Smooth muscle cell of the brain vasculature (primary cell): Measurements from ENCODE around the gene NUP210L.

Experiments used
- DNase-seq: peaks from one replicate; pipeline ENCODE4 v3.0.0-alpha.2; 2012; ENCODE audit warnings: low read depth, low spot score

The NUP210L gene

GRCh38 chr1:154154534-154155191, at the start of gene NUP210L:
Gene NUP210L (minus strand): TSS chr1:154155073.
- DNase-seq = no peak

DNA sequence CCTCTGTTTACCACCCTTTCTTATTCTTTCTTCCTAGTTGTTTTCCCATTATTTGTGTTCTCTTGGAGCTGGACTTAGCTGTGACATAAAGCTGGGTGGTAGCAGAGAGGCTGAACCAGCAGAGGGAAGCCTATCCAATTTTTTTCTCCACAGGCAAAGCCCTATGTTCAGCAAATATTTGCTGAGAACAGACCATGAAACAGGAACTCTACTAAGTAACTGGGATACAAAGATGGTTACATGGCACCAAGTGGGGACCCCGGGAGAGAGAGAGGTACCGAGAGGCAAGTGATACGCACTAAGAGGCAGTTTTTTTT, 44.6 kb upstream of the NUP210L start:
- no peak for DNase-seq

- DNase-seq = no peak
Observed at GRCh38 chr1:154198756-154199562, 44.1 kb upstream of the NUP210L start.

DNA sequence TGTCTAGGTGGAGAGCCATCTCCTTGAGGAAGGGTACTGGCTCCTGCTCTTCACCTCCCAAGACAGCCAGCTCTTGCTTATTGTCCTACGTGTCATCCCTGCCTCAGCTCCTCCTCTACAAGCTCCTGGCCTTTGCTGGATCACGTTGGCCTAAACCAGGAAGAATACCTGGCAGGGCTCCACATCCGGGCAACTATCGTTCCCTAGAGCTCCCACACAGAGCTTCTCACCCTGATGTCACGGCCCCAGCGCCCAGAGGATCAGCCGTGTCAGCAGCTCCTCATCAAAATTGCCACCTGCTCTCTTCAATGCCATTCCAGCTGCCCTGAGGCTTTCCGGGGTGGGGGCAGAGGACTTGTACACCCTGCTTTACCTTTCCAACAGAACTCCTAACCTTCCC, 38.9 kb upstream of the NUP210L start:
- DNase-seq = no peak

DNA sequence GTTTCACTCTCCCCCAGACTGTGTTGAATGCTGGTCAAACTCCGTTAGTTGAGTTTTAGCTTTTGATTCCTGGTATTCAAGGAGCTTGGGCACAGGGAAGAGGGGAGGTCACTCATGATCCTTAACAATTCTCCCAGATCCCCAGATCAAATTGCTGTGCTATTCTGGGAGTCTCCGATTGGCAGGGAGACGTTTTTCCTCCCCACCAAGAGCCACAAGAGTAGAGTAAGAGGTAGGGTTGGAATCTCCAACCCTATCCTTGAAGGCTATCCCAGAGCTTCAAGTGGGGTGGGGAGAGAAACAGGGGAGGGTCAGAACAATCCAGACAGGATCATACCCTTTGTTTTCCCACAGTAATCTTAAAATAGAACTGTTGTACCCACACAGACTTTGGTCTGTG, 37.6 kb upstream of the NUP210L start:
- no peak for DNase-seq

GRCh38 chr1:154191990-154192461, 37.2 kb upstream of the NUP210L start, which contains the start of gene TPM3:
Gene TPM3 (minus strand): TSS chr1:154192100. CDS start chr1:154192018, 82 bp downstream.
- DNase-seq = no peak

GRCh38 chr1:154190550-154190949, 35.7 kb upstream of the NUP210L start:
- DNase-seq = no peak

DNA sequence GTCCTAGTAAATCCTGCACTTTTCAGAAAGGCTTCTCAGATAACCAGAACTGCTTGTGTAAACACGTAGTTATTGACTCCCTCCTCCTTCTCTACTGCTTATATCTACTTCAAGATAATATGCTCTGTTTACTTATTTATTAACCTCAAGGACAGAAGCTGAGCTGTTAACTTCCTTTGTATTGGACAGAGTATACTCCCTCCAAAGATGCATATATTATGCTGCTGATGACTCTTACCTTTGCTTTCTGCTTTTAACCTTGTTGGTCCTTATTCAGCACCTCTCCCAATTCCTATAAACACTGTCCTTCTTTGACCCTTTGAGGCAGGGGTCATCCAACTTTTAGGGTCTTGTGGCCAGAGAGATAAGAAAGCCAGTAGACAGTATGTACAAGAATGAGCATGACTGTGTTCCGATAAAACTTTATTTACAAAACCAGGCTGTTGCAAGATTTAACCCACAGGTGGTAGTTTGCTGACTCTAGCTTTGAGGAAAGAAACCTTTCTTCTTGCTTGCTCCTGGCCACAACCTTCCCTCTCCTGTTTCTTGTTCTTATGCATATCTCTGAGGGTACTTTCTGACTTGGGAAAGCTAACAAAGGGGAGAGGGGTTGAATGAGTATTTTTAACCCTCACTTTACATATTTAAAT, 32.1 kb upstream of the NUP210L start:
- no peak for DNase-seq

DNA sequence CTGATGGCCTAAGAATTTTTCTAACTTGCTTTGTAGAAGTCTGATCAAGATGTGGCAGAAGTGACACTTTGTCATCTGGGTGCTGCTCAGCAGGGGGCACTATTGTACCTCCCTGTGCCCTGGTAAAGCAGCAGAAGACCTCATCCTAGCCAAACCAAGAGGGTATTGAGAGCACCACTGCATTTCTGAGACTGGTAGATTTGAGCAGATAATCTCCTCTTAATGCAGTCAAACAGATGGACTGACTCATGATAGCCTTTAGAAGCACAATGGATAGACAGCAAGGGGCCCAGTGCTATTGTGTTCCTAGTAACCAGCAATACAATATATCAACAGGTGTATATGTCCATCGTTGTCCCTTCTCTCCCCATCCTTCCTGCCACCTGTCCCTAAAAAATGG, 31.3 kb upstream of the NUP210L start:
- no peak for DNase-seq

DNA sequence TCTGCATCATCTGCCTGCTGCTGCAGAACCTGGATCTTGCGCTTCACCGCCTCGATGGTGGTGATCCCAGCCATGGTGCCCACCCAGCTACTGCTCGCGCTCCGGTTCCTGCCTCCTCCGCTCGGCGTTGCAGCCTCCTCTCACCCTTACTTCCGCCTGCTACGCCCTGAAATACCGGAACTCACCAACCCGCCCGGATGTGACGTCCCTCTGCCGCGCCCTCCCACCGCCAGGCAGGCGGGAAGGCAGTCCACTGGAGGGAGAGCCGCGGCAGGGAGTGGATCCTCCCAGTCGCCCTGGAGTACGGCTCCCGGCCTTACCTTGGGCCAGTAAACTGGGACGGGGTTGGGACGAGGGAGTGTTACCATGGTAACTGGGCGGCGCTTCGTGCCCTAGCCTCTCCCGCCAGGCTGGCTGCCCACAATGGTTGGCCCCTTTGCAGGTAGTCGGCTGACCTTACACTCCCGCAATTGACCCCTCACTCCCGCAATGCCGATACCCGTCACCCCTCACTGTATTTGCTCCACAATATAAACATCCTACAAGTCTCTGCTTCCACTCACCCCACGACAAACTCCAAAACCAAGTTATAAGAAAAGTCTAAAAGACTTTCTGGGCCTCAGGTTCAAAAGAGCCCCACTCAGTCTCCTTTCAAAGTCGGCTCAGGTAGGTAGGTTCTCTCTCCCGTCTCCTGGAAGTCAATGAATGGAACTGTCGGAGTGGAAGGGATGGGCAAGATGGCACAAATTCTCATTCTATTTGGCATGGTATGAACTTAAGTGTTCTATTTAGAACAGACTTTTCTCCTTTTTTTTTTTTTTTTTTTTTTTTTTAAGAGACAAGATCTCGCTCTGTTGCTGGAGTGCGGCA, 28.4 kb upstream of the NUP210L start:
- DNase-seq = peak; percentile 83

- no peak for DNase-seq
Observed at GRCh38 chr1:154182344-154183045, 27.6 kb upstream of the NUP210L start.

DNA sequence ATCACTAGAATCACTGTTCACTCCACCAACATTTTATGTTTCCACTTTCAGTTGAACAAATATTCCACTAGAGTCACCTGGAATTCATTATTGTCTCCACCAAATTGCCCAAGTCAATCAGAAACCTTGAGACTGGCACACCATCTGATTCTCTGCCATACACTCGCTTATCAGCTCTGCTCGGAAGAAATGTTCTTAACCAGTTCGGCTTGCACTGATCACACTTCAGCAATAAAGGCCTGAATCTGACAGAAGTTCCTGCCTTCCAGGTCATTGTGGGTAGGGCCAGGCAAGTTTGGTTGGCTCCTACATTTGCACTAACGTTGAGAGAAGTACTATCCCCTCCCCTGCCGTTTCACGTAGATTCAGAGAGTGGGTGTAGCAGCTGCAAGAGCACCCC, 27.1 kb upstream of the NUP210L start:
- no peak for DNase-seq

DNA sequence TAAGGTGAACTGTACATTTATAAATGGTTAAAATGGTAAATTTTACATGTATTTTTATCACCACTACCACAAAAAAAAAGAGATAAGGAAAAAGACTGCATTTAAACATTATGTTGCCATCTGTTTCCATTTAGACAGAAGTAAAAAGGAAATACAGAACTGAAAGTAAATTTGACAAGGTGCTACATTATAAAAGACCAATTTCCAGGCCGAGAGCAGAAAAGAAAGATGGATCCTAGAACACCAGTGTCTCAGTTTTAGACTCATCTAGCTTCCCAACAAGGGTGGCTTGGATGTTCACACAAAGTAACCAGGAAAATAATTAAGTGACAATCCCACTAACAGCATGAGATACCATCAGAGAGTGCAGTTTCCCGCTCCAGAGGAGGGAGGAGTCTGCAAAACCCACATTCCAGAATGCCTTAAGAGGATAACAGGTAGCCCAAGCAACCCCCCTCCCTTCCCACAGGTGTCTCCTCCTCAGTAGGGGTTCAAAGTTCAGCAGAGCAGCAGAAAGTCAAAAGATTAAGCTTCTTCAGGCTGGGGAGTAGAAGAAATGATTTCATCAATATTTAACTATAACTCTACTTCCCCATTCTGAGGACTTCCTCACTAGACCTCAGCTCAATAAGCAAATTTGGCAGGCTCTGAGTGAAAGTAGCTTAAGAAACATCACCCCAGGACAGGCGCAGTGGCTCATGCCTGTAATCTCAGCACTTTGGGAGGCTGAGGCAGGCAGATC, 25.2 kb upstream of the NUP210L start:
- no peak for DNase-seq

GRCh38 chr1:154178911-154179811, 24.3 kb upstream of the NUP210L start:
- no peak for DNase-seq

DNA sequence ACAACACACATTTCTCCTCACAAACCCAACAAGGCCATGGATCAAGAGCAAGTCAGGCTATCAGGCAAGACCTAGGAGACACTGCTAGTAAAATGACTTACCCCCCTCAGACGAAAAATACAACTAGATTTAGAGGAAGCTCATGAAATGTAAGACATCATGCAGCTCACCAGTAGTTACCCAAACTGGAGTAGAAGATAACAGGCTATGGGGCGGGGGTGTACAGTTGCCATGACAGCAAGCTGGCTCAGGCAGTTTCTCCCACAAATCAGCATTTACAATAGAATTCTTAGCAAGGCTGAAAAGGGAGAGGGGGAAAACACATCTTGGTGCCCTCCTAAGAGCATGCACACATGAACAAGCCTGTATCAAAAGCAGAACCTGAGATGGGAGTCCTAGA, 23.1 kb upstream of the NUP210L start:
- no peak for DNase-seq

- DNase-seq = no peak
Observed at GRCh38 chr1:154176337-154176736, 21.5 kb upstream of the NUP210L start.

DNA sequence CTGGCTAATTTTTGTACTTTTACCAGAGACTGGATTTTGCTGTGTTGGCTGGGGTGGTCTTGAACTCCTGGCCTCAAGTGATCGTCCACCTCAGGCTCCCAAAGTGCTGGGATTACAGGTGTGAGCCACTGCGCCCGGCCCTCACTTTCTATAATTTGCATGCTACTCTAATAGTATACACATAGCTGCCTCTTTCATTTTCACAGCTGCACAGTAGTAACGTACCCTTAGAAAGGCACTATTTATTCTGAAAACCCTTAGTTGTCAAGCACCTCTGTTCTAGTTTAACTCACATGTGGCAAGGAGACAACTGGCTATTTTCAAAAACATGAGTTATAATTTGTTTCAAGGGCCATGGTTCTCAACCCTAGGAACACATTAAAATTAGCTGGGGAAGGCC, 19.8 kb upstream of the NUP210L start:
- DNase-seq = no peak

DNA sequence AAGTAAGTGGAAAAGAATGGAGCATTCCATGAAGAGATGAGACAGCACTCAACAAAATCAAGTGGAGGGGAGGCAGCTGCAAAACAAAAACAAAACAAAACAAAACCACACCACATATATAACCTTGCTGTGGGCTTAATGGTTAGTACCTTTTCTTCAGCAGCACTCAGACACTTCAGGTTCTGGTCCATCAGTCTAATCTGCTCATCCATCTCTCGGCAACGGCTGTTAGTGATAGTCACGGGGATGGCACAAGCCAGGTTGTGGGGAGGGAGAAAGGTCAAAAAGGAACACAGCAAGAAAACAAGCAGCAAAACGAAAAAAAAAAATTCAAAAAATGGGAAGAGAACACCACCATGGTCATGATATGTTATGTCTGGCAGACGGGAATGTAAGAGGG, 17.0 kb upstream of the NUP210L start:
- no peak for DNase-seq

GRCh38 chr1:154171223-154171583, 16.3 kb upstream of the NUP210L start:
- DNase-seq = no peak
